Renal cortex interstitium (tissue), 11 donors: ENCODE measurements around the gene TUFT1. TPM values are rescaled to one million over a fixed set of nuclear protein-coding genes. Genes with fewer than 3 reads are reported as not detected.
"Not testable (repeated sequence)": the region's sequence is repeated elsewhere in the genome, so short reads cannot be mapped to it uniquely, and the experiment has no call there.

Experiments
- DNase-seq, 11 donors: peaks; one replicate each; pipeline ENCODE4 v3.0.0-alpha.2; 2013; ENCODE audit warnings: low read depth in 9 of 11, low spot score in 4 of 11; ENCODE audit errors: extremely low read depth in 1 of 11
- polyA plus RNA-seq, 3 donors: library from polyadenylated mRNA; unstranded; fragments of 120-200 nt; gene quantifications; one replicate each; pipeline ENCODE4 v1.2.1, GENCODE V29; 2013; ENCODE audit not compliant: insufficient read length in 3 of 3

TUFT1 gene
- polyA plus RNA-seq, 3 donors: 9.0 to 15.3 (median 11.4) TPM

DNA sequence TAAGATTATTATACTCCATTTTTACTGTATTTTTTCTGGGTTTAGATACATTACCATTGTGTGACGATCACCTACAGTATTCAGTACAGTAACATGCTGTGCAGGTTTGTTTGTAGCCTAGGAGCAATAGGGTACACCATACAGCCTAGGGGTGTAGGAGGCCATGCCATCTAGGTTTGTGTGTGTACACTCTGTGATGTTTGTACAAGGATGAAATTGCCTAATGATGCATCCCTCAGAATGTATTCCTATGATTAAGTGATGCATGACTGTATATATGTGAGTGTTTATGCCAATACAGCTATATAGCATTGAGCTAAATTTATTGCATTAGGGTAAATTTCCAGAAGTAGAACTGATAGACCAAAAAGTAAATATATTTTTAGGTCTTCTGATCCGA lies 23.3 kb downstream of the TUFT1 start:
- DNase-seq: no peak

DNA sequence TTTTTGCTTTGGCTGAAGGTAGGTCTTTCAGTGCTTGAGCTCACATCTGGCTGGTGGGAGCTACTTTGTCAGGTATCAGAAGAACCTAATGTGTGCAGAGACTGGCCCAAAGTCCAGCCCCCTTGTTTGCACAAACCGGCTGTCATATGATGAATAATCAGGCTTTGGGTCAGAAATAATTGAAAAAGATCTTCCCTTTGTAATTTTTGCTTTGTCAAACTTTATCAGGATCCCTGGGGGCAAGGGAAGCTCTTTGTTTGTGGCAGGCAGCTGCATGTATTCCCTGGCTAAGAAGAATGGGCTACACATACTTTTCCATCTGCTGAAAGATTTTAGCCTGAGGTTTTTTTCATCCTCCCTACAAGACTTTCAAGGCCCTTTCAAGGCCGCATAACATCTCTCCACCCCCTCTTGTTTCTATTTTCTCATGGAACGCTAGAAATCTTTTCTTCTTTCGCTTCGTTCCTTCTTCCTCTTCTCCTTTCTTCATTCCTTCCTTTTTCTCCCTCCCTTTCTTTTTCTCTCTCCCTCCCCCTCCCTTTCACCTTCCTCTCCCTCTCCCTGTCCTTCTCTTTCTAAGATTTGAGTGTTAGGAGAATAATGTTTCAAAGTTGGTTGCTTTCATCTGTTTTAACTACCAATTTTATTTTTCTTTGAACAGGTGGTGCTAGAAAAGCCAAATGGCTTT lies 25.5 kb downstream of the TUFT1 start:
- no peak for DNase-seq

DNA sequence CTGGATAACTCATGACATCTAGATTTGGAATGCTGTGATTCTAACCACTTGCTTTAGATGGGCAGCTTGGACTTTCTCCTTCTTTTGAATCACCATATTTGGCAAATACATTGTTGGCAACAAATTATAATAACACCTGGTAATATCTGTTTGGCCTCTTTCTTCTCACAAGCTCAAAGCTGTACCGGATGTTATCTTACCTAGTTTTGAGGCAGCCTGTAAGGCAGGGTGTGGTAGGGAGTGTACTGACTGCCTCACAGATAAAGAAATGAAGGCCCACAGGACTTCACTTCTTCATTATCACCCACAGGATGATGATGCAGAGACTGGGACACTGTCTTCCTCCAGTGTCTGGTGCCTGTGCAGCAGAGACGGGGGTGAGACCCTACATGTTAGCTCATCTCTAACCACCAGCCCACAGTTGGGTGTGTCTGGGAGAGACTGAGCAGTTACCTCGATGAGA lies 28.5 kb downstream of the TUFT1 start:
- no peak for DNase-seq

DNA sequence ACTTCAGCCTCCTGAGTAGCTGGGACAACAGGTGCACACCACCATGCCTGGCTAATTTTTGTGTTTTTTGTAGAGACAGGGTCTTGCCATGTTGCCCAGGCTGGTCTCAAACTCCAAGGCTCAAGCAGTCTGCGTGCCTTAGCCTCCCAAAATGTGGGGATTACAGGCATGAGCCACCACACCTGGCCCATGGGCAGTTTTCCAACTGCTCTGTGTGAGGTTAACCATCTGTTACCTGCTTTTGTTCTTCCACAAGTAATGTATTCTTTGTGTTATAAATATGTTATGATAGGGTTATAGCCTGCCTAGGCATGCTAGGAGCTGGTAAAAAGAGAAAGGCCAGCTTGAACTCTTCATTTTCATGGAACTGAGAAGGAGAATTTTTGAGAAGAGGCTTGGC lies 30.7 kb downstream of the TUFT1 start:
- DNase-seq: no peak

DNA sequence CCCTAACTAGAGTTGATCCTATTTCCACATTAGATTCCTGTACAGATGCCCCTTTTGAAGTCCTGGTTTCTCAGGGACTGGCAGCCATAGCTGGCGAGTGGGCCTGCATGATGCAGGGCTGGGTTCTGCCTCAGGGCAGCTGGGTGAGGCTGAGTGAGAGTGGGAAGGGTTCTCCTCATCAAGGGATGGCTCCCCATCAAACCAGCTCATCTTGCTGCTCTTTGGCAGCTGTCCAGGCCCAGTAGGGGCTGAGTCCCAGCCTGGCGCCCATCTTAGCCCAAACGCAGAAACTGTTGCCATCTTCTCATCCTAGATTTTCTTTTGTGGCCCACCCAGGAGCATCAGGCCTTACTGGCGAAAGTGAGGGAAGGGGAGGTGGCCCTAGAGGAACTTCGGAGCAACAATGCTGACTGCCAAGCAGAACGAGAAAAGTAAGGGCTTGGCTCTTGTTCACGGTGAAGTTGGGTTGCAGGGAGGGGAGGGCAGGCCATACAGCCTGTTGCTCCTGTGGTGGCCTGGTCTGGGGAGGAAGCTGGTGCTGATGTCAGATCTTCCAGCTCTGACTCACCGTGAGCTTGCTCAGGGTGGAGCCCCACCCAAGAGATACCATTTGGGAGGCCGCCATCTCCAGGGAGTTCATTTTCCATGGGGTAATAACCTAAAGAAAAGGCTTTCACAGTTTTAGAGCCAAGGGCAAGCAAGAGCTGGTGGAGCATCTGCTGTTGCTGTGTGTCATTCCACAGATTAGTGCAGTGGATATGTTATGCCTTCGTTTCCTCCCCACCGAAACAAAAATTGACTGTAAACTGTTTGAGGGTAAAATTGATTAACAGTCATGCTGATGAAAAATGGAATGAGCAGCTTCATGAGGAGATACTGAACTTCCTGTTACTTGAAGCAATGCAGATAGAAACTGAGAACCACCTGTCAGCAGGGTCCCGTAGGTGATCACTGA lies 34.7 kb downstream of the TUFT1 start:
- DNase-seq: no peak

DNA sequence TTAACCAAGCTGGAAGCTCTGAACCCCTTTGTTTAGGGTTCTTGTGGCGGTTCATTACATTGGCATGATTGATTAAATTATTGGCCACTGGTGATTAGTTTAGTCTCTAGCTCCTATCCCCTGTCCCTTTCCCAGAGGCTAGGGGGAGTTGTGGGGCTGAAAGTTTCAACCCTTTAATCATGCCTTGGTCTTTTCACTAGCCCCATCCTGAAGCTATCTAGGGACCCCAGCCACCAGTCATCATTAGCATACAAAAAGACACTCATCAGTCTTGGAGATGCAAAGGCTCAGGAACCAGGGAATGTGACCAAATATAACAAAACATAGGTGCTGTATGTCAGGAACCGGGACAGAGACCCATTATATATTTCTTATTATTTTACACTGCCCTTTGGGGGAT lies 37.1 kb downstream of the TUFT1 start:
- no peak for DNase-seq

DNA sequence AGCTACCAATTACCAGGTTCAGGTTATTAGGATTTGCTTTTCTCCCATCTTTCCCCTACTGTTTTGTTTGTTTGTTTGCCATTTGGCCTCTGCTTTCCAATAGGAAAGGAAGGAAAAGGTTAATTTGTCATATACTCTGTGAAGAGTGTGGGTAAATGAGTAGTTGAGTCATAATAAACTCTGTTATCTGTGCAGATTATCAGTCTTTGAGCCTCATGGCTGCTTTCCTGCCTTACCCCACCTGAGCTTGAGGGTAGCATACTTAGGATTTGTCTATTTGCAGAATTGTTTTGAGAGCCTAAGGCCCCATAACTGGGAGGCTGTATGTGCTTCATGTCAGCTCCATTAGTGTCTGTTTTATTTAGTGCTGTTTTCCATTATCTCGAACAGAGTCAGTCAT lies 38.8 kb downstream of the TUFT1 start:
- no peak for DNase-seq

DNA sequence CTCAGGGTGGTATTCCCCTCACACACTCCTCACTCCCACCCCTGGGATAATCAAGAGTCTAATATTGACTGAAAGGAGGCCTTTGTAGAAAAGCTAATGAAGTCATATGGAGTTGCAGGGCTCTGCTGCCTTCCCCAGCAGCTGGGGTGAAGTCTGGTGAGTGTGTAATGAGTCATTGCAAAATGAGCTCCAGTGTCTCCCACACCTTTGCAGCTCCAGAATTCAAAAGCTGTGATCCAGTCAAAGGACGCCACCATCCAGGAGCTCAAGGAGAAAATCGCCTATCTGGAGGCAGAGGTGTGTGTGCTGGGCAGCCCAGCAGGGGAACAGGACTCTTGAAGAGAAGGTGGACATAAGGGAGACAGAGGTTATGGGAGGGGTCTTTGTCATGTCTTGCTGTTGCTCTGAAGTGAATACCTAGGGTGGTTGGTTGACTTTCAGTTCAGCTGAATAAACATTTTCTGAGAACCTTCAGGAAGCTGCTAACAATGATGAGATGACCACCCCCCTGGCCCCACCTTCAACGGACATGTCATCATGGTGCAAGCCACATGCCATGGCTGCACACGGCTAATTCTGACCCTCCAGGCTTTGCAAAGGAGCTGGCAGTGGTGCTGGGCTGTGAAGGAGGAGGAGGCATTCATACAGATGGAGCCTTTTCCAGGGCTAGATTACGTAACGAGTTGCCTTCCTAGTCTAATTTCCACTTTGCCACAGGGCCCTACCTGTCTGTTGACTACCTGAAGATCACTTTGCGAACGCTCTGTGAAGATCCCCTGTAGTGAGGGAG lies 39.5 kb downstream of the TUFT1 start:
- DNase-seq: no peak

DNA sequence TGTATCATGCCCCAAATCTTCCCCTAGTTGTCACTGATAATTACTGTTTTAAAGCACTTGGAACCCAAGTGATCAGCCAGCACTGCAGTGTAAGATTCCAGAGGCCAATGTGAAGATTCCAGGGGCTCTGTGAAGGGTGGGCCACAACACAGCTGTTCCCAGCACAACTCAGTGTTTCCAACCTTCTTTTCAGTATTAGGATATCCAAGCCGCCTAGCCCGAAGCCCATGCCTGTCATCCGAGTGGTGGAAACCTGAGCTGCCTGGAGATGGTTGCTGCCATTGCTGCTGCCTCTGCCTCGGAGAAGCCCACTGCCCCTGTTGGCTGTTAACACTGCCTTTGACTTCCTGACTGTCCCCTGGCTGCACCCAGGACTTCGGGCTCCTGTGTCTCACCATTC lies 41.3 kb downstream of the TUFT1 start:
- DNase-seq: peak in 2 of 11 donors; percentile 16 to 17

DNA sequence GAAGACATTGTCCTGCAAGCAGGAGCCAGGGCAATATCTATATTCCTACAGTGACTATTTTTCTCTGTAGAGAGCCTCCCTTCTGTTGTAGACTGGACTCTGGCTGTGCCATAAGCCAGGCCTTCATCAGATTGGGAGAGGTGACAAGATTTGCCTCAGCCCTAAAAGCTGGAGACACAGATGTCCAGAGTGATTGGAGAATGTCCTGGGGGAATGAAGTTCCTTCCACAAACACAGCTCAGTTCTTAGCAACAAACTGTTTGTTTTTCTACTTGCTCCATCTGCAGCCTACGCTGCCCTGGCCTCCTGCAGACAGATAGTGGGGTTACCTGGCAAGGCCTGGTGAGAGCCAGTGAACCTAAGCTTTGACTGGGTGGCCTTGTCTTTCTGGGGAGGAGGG lies 41.8 kb downstream of the TUFT1 start:
- DNase-seq: no peak

DNA sequence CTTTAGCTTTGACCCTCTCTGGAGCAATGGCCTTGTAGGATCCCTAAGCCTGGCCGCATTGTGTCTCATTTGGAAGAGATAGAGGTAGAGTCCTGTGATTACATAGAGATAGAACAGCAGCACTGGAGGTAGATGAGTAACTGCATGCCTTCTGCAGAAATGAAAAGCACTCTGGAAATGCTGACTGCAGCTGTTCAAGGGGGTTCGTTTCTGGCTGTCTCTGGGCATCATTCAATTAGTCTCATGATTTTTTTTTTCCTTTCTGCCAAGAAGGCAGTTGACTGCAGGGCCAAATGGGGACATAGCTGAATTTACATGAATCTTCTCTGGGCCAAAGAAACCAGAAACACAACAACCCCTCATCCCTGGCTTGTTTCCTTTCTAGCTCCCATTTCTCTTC lies 43.7 kb downstream of the TUFT1 start:
- DNase-seq: no peak

DNA sequence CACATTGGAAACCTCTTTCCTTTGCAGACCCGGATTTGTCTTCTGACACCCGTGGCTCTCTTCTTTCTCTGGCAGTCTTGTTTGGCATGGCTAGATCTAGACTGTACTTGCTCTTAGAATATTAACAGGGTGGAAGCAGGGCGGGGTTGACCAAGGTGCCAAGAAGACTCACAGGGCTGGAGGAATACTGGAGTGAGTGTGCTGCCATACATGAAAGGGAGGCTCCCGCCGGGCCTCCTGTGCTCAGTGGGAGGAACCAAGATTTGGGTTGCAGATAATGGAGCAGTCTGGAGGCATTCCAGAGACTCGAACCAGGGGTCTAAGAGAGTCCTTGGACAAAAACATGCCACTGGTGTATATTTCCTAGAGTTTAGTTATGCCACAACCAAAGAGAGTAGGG lies 44.2 kb downstream of the TUFT1 start:
- DNase-seq: no peak

DNA sequence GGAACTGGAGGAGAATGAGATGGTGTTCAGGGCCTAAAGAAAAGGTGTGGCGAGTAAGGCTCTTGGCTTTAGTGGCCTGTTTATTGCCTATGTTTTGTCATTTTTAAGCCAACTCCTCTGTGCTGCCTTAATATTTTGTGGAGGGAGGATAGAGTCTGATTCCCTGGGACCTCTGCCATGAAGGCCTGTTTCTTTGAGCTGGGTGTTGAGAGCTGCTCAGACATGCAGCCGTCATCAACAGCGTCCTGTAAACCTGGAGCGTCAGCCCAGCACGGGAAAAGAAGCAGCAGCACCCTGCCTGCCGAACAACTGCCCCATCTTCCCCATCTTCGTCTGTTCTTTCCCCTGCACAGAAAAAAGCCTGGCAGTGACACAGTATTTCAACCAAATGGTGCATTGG lies 44.7 kb downstream of the TUFT1 start:
- no peak for DNase-seq

DNA sequence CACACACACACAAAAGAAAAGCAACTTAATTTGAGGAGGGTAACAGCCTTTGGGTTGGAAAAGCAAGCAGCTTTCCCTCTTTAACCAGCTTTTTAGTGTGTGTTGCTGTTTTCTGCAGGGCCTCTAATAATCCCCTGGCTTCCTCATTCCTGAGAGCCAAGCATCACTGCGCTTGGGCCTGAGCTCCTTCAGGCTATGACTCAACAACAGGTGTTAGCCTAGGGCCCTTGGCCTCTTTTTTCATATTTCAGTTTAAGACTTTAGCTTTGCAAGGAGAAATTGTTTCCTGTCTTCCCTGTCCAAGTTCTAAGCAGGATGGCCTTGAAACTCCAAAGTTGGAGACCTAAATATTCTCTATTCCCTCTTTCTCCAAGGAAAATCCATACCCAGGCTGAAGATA lies 45.5 kb downstream of the TUFT1 start:
- DNase-seq: peak in 2 of 11 donors; percentile 28 to 40

DNA sequence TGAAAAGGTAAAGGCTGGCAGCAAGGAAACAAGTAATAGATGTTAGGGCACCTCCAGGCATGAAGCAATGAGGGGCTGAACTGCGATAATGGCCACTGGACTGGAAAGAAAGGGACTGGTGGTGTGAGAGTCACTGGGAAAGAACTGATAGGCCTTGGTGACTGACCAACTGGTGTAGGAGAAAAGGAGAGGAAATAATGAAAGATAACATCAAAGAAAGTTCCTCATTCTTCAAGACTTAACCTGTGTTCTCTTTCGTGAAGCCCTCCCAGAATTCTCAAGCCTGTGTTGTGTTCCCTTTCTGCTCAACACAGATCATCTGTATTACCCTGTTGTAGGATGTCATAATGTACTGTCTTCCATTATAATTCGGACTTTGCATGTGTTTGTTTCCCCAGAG lies 50.9 kb downstream of the TUFT1 start:
- DNase-seq: no peak

DNA sequence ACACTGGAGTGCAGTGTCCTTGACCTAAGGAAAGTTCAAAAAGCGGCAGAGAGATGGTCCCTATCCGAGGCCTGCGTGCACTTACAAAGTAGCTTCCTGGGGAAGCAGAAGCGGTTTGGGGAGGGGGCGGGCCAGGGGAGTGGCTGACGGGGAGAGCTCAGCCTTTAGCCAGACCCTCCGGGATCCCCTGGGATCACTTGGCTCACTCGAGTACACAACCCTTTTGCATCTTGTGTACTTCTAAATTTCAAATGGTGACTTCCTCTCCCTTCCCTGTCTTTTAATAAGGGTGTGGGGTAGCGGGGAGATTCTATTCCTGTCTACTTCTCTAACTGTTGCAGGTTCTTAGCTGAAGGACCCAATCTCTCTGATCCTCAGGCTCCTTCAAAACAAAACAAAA lies 53.6 kb downstream of the TUFT1 start:
- DNase-seq: no peak

DNA sequence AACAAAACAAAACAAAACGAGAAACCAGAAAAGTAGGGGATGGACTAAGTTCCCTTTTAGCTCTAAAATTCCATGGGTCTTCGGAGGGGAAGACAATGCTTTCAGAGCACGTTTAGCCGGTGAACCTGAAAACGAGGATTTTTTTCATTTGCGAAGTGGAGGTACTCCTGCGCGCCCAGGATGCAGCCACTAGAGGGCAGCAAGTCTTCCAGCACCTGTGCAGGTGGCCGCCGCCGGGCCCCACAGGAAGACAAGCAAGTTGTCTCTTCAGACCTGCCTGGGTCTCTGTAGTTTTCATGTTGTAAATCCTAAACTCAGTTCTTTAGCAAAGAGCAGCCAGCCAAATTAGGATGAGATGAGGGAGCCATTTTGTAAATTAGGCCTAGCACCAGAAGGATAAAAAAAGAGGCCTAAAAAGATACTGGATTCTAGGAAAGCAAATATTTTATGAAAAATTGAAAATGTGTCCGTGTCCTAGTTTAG lies 54.1 kb downstream of the TUFT1 start:
- DNase-seq: peak in 4 of 11 donors; percentile 49 to 62 (median 54)

DNA sequence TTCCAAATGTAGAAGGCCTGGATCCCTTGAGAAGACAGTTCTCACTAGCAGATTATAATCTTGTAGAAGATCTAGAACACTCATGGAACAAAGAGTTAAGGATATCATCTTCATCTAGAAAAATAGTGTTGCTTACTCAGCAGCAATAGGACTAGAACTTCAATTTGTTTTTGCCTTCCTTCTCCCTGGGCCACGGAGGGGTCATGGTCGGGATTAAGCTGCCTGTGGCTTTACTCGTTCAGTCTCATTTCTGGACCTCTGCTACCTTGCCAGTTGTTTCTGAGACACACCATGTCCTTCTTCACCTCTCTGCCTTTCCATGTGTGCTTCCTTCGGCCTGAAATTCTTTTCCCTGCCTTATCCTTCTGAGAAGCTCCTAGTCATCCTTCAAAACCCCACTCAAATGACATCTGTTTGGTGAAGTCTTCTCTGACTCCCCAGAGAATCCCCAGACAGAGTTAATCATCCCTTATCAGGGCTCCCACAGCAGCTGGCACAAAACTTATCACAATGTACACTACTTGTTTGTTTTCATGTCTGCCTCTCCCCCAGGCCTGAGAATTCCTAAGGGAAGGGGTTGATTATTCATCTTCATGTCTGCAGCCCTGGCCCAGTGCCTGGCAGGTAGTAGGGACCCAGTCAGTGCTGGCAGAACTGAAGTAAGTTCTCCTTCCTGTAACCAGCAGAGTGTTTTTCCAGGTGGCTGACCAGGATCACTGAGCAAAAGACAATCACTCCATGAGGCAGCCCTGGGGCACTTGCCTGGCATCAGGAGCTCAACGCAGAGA lies 56.3 kb downstream of the TUFT1 start:
- no peak for DNase-seq

DNA sequence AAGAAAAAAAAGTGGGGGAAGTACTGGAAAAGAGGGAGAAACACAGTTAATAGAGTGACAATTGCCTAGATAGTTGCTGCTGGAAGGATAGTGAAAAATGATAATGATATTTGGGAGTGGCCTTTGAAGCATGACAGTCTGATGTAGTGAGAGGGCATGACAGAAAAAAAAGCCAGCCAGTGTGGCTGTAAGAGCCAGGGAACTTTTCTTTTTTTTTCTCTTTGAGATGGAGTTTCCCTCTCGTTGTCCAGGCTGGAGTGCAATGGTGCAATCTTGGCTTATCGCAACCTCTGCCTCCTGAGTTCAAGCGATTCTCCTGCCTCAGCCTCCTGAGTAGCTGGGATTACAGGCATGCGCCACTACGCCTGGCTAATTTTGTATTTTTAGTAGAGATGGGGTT lies 62.4 kb downstream of the TUFT1 start:
- DNase-seq: not testable (repeated sequence)
